Caco-2 (cell line): ENCODE measurements around the gene ZRANB3. TPM values are rescaled to one million over a fixed set of nuclear protein-coding genes. Genes with fewer than 3 reads are reported as not detected.

Source experiments
- BruUV-seq: library from RNA; stranded (reverse); fragments of 400-500 nt; replicated peaks from 2 replicates; lab custom pipeline; 2021; lab: Mats Ljungman, UMichigan
- CTCF ChIA-PET: fragments of 300-600 bp; sonication (Branson Sonifier 250); formaldehyde crosslinking; loops from one replicate; lab custom pipeline; 2022; ENCODE audit warnings: antibody characterized with exemption; lab: Charles Lee
- POLR2A ChIA-PET: fragments of 300-600 bp; sonication (Branson Sonifier 250); formaldehyde crosslinking; loops from one replicate; lab custom pipeline; 2022; ENCODE audit warnings: antibody characterized with exemption; lab: Charles Lee
- DNase-seq, 2 experiments: peaks; one replicate each; pipeline versions ENCODE4 v3.0.0 to v3.0.0-alpha.2; 2020 to 2022
- H3K27me3 ChIP-seq: replicated peaks from 2 replicates; pipeline ENCODE4 v1.6.0; 2011; ENCODE audit warnings: low read length; ENCODE audit not compliant: control insufficient read depth, insufficient read depth
- H3K36me3 ChIP-seq: 2 replicates; pipeline ENCODE4 v1.5.1; 2011; ENCODE audit warnings: low read length; ENCODE audit not compliant: control insufficient read depth, insufficient read depth
- H3K4me1 ChIP-seq: fragments of 250-450 bp; sonication (Bioruptor Pico); 2 replicates; pipeline ENCODE4 v1.5.1; 2020; ENCODE audit warnings: mild to moderate bottlenecking
- H3K4me3 ChIP-seq: 2 replicates; pipeline ENCODE4 v1.5.1; 2011; ENCODE audit warnings: low read depth, mild to moderate bottlenecking, control low read depth, low read length
- H3K9me3 ChIP-seq: fragments of 250-450 bp; sonication (Bioruptor Pico); 2 replicates; pipeline ENCODE4 v1.5.1; 2020; ENCODE audit warnings: mild to moderate bottlenecking, moderate library complexity
- H3K27ac Mint-ChIP-seq: one replicate; pipeline ENCODE4 v1.8.0; 2022; ENCODE audit warnings: mixed read lengths; ENCODE audit not compliant: unreplicated experiment
- H3K27me3 Mint-ChIP-seq: one replicate; pipeline ENCODE4 v1.8.0; 2022; ENCODE audit warnings: mixed read lengths; ENCODE audit not compliant: insufficient read depth, unreplicated experiment
- H3K36me3 Mint-ChIP-seq: one replicate; pipeline ENCODE4 v1.8.0; 2022; ENCODE audit warnings: mild to moderate bottlenecking, mixed read lengths; ENCODE audit not compliant: insufficient read depth, unreplicated experiment
- H3K4me1 Mint-ChIP-seq: one replicate; pipeline ENCODE4 v1.8.0; 2022; ENCODE audit warnings: low read depth, mixed read lengths; ENCODE audit not compliant: unreplicated experiment
- H3K4me3 Mint-ChIP-seq: one replicate; pipeline ENCODE4 v1.8.0; 2022; ENCODE audit warnings: mild to moderate bottlenecking, moderate library complexity, mixed read lengths; ENCODE audit not compliant: unreplicated experiment
- H3K9me3 Mint-ChIP-seq: one replicate; pipeline ENCODE4 v1.8.0; 2022; ENCODE audit warnings: mixed read lengths; ENCODE audit not compliant: unreplicated experiment
- CTCF ChIP-seq, 2 experiments: fragments of 200-600 bp in 1 of 2; IDR thresholded peaks; 1 replicate in 1 of 2; 2 replicates in 1 of 2; pipeline versions ENCODE4 v1.5.1 to v1.8.0; 2011 to 2022; ENCODE audit warnings: antibody characterized with exemption in 1 of 2, control low read depth in 1 of 2, inconsistent platforms in 1 of 2, low read depth in 1 of 2, low read length in 1 of 2, mild to moderate bottlenecking in 1 of 2, moderate library complexity in 1 of 2; ENCODE audit not compliant: insufficient read depth in 1 of 2, severe bottlenecking in 1 of 2, unreplicated experiment in 1 of 2
- intact Hi-C: fragments of 100-400 bp; cut with micrococcal nuclease; formaldehyde crosslinking; loops from one replicate; pipeline ENCODE4 v1.10.0; 2022; ENCODE audit not compliant: unreplicated experiment
- total RNA-seq: library from RNA; stranded (reverse); gene quantifications from 2 replicates; pipeline ENCODE4 v1.2.3, GENCODE V29; 2022

ZRANB3 gene
- total RNA-seq, 1 experiment from 2014 or later, result 17.0 TPM

DNA sequence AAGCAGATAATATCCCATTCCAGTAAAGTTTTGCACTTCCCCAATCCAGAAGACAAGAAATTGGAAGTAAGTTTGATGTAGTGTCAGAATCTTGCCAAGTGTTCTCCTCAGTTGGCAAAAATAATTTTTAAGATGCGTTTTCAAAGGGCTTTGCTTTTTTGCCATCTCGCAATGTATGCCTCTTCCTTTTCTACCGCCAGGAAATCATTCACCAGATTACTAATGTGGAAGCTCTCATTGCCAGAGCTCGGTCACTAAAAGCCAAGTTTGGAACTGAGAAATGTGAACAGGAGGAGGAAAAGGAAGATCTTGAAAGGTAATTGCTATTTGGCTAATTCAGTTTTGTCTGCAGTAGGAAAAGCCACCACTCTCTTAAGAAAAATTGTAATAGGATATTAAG, 368.2 kb downstream of the ZRANB3 start:
- no peak overlapping the region for H3K4me3 ChIP-seq
- intact Hi-C loops, result no loop called here
- TF ChIP-seq CTCF (IDR thresholded peaks at IDR 0.05; ENCODE audit: insufficient read depth in 1 of 2, low read depth in 1 of 2, low read length in 1 of 2, severe bottlenecking in 1 of 2, unreplicated experiment in 1 of 2), result no peak
- no peak for DNase-seq
- H3K27me3 Mint-ChIP-seq, result no peaks in the 10 kb centered on the region
- no peaks in the 10 kb centered on the region for H3K9me3 ChIP-seq
- H3K27me3 ChIP-seq, result no peaks in the 10 kb centered on the region
- H3K36me3 ChIP-seq, result no peaks in the 10 kb centered on the region; the same call in 1 of the 2 replicates
- POLR2A ChIA-PET, result no interaction called here
- H3K4me3 Mint-ChIP-seq, result no peak overlapping the region
- no peaks in the 10 kb centered on the region for H3K9me3 Mint-ChIP-seq
- H3K36me3 Mint-ChIP-seq, result peaks cover 44% of the 10 kb centered on the region
- no peaks in the 10 kb centered on the region for H3K4me1 Mint-ChIP-seq
- CTCF ChIA-PET, result no interaction called here
- no peaks in the 10 kb centered on the region for H3K4me1 ChIP-seq
- H3K27ac Mint-ChIP-seq, result no peak overlapping the region
- no TSS peak for BruUV-seq

GRCh38 chr2:135162377-135162776, 368.6 kb downstream of the ZRANB3 start:
- Histone ChIP-seq H3K9me3 (no peaks in the 10 kb centered on the region), H3K4me1 (no peaks in the 10 kb centered on the region), H3K36me3 (no peaks in the 10 kb centered on the region; the same call in 1 of the 2 replicates), H3K27me3 (no peaks in the 10 kb centered on the region), H3K4me3 (no peak overlapping the region)
- no peaks in the 10 kb centered on the region for H3K27me3 Mint-ChIP-seq
- H3K27ac Mint-ChIP-seq, result no peak overlapping the region
- CTCF ChIA-PET, result no interaction called here
- H3K4me1 Mint-ChIP-seq, result no peaks in the 10 kb centered on the region
- no peak for DNase-seq
- H3K4me3 Mint-ChIP-seq, result no peak overlapping the region
- intact Hi-C loops, result no loop called here
- H3K9me3 Mint-ChIP-seq, result no peaks in the 10 kb centered on the region
- H3K36me3 Mint-ChIP-seq, result peaks cover 42% of the 10 kb centered on the region
- POLR2A ChIA-PET, result no interaction called here
- BruUV-seq, result no TSS peak
- TF ChIP-seq CTCF (IDR thresholded peaks at IDR 0.05; ENCODE audit: insufficient read depth in 1 of 2, low read depth in 1 of 2, low read length in 1 of 2, severe bottlenecking in 1 of 2, unreplicated experiment in 1 of 2), result no peak

DNA sequence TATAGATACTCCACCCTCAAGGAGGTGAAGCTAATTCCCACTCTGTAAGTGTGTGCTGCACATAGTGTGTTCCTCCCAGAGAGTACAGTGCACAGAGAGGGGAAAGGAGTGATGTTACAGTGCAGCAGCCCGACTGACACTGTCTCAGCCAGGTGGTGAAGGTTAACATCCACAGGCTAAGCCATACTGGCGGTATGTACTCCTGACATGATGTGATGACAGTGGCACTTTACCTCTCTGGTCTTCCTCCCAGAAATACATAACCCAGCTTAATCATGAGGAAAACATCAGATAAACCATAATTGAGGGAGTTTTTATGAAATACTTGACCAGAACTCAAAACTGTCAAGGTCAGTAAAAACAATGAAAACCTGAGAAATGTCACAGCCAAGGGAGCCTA, 371.8 kb downstream of the ZRANB3 start:
- no TSS peak for BruUV-seq
- H3K27me3 Mint-ChIP-seq, result no peaks in the 10 kb centered on the region
- CTCF ChIA-PET, result no interaction called here
- no peaks in the 10 kb centered on the region for H3K4me1 Mint-ChIP-seq
- H3K36me3 Mint-ChIP-seq, result peaks cover 45% of the 10 kb centered on the region
- H3K27ac Mint-ChIP-seq, result no peak overlapping the region
- Histone ChIP-seq H3K36me3 (no peaks in the 10 kb centered on the region; the same call in 1 of the 2 replicates), H3K27me3 (no peaks in the 10 kb centered on the region), H3K4me3 (no peak overlapping the region), H3K9me3 (no peaks in the 10 kb centered on the region; the same call in 1 of the 2 replicates), H3K4me1 (no peaks in the 10 kb centered on the region)
- TF ChIP-seq CTCF (IDR thresholded peaks at IDR 0.05; ENCODE audit: insufficient read depth in 1 of 2, low read depth in 1 of 2, low read length in 1 of 2, severe bottlenecking in 1 of 2, unreplicated experiment in 1 of 2), result no peak
- no peak overlapping the region for H3K4me3 Mint-ChIP-seq
- POLR2A ChIA-PET, result no interaction called here
- H3K9me3 Mint-ChIP-seq, result no peaks in the 10 kb centered on the region
- intact Hi-C loops, result no loop called here
- no peak for DNase-seq
